A549 (cell line): Measurements from ENCODE around the gene MTPN. TPM values are rescaled to one million over a fixed set of nuclear protein-coding genes. Genes with fewer than 3 reads are reported as not detected.

Experiments
- ATAC-seq, 2 experiments: fragments of 200-7000 bp in 1 of 2; fragments of >200 bp in 1 of 2; cut with Nextera tagmentation in 1 of 2; cut with Tn5 transposase in 1 of 2; 3 replicates each; pipeline versions ENCODE4 v1.8.0 to v1.9.1; 2018 to 2020; ENCODE audit warnings: mild to moderate bottlenecking in 1 of 2, moderate library complexity in 1 of 2
- CTCF ChIA-PET: fragments of 300-600 bp; sonication (Branson Sonifier 250); formaldehyde crosslinking; extraction: SDS; loops from one replicate; lab custom pipeline; 2021; ENCODE audit warnings: antibody characterized with exemption, inconsistent platforms; lab: Yijun Ruan, JAX
- POLR2A ChIA-PET: fragments of 350-600 bp; formaldehyde crosslinking; extraction: SDS; loops from one replicate; lab custom pipeline; 2021; ENCODE audit warnings: antibody characterized with exemption, inconsistent platforms; lab: Yijun Ruan, JAX
- DNase-seq, 2 experiments: peaks; one replicate each; pipeline versions ENCODE4 v3.0.0 to v3.0.0-alpha.2; 2011 to 2016; ENCODE audit warnings: low read depth in 1 of 2, low spot score in 1 of 2
- FAIRE-seq: peaks from 2 replicates; lab custom pipeline; 2011; peaks lifted over from hg19 to GRCh38; lab: Jason Lieb, UNC
- H3K27ac ChIP-seq, 2 experiments: fragments of >200 bp; sonication (Bioruptor Twin); formaldehyde crosslinking; 3 replicates each; pipeline ENCODE4 v1.5.1; 2016 to 2017
- H3K4me1 ChIP-seq: fragments of >200 bp; sonication (Bioruptor Twin); formaldehyde crosslinking; 3 replicates; pipeline ENCODE4 v1.6.1; 2016
- H3K4me2 ChIP-seq: fragments of >200 bp; sonication (Bioruptor Twin); formaldehyde crosslinking; 3 replicates; pipeline ENCODE4 v1.6.1; 2016
- H3K4me3 ChIP-seq: fragments of >200 bp; sonication (Bioruptor Twin); formaldehyde crosslinking; 3 replicates; pipeline ENCODE4 v1.5.1; 2016
- H3K9me3 ChIP-seq: fragments of >200 bp; sonication (Bioruptor Twin); formaldehyde crosslinking; 3 replicates; pipeline ENCODE4 v1.6.1; 2016
- BHLHE40 ChIP-seq: IDR thresholded peaks from 2 replicates; pipeline ENCODE4 v1.6.1; 2012; ENCODE audit warnings: low read depth, low read length, inconsistent platforms
- CEBPB ChIP-seq, 2 experiments: fragments of >200 bp in 1 of 2; sonication (Bioruptor Twin) in 1 of 2; formaldehyde crosslinking in 1 of 2; IDR thresholded peaks; 2 replicates each; pipeline ENCODE4 v1.6.1; 2012 to 2016
- CHD4 ChIP-seq: fragments of 200-600 bp; sonication (generic); IDR thresholded peaks from 2 replicates; pipeline ENCODE4 v1.6.1; 2016; ENCODE audit warnings: antibody characterized with exemption, mild to moderate bottlenecking, borderline replicate concordance
- CTCF ChIP-seq: fragments of >200 bp; sonication (Bioruptor Twin); formaldehyde crosslinking; IDR thresholded peaks from 3 replicates; pipeline ENCODE4 v1.5.1; 2016
- ESRRA ChIP-seq: fragments of 150-350 bp; IDR thresholded peaks from 2 replicates; pipeline ENCODE4 v1.6.1; 2014; ENCODE audit warnings: mild to moderate bottlenecking, low read length, borderline replicate concordance
- FOSB ChIP-seq: fragments of 250-450 bp; sonication (Bioruptor Pico); IDR thresholded peaks from 2 replicates; pipeline ENCODE4 v1.5.0; 2020; ENCODE audit warnings: mild to moderate bottlenecking, moderate library complexity
- GATA3 ChIP-seq: IDR thresholded peaks from 2 replicates; pipeline ENCODE4 v1.6.1; 2012; ENCODE audit warnings: borderline replicate concordance
- HDAC2 ChIP-seq: fragments of 200-600 bp; sonication (generic); IDR thresholded peaks from 2 replicates; pipeline ENCODE4 v1.6.1; 2016
- HOXA7 ChIP-seq: fragments of 250-450 bp; sonication (Bioruptor Pico); IDR thresholded peaks from 2 replicates; pipeline ENCODE4 v1.5.0; 2020; ENCODE audit warnings: mild to moderate bottlenecking, moderate library complexity
- JUN ChIP-seq, 2 experiments: fragments of >200 bp; sonication (Bioruptor Twin); formaldehyde crosslinking; IDR thresholded peaks; 2 replicates in 1 of 2; 3 replicates in 1 of 2; pipeline ENCODE4 v1.6.1; 2016 to 2017
- JUNB ChIP-seq: fragments of >200 bp; sonication (Bioruptor Twin); formaldehyde crosslinking; IDR thresholded peaks from 2 replicates; pipeline ENCODE4 v1.6.1; 2016
- KDM1A ChIP-seq: fragments of 200-600 bp; sonication (generic); IDR thresholded peaks from 2 replicates; pipeline ENCODE4 v1.6.1; 2016; ENCODE audit warnings: low read depth, mild to moderate bottlenecking
- KDM5A ChIP-seq: fragments of 200-600 bp; sonication (generic); IDR thresholded peaks from 2 replicates; pipeline ENCODE4 v1.6.1; 2016; ENCODE audit warnings: antibody characterized with exemption, mild to moderate bottlenecking
- MAX ChIP-seq: IDR thresholded peaks from 2 replicates; pipeline ENCODE4 v1.6.1; 2012
- NPAS2 ChIP-seq: fragments of 250-450 bp; sonication (Bioruptor Pico); IDR thresholded peaks from 2 replicates; pipeline ENCODE4 v1.8.0; 2022; ENCODE audit warnings: mild to moderate bottlenecking, moderate library complexity, borderline replicate concordance
- PBX3 ChIP-seq: IDR thresholded peaks from 2 replicates; pipeline ENCODE4 v1.6.1; 2012
- PHF8 ChIP-seq: fragments of 200-600 bp; sonication (generic); IDR thresholded peaks from 2 replicates; pipeline ENCODE4 v1.6.1; 2016; ENCODE audit warnings: low read depth, mild to moderate bottlenecking, antibody characterized with exemption, moderate library complexity, borderline replicate concordance
- RARB ChIP-seq: fragments of 250-450 bp; sonication (Bioruptor Pico); IDR thresholded peaks from 2 replicates; pipeline ENCODE4 v1.8.0; 2021; ENCODE audit warnings: mild to moderate bottlenecking, moderate library complexity
- RFX5 ChIP-seq: fragments of 450-650 bp; IDR thresholded peaks from 2 replicates; pipeline ENCODE4 v1.7.1; 2014; ENCODE audit warnings: antibody characterized with exemption, mild to moderate bottlenecking, moderate library complexity
- RNF2 ChIP-seq: fragments of 200-600 bp; sonication (generic); IDR thresholded peaks from 2 replicates; pipeline ENCODE4 v1.6.1; 2016; ENCODE audit warnings: low read depth, mild to moderate bottlenecking, antibody characterized with exemption, moderate library complexity, borderline replicate concordance
- SMC3 ChIP-seq: fragments of >200 bp; sonication (Bioruptor Twin); formaldehyde crosslinking; IDR thresholded peaks from 3 replicates; pipeline ENCODE4 v1.6.1; 2018; ENCODE audit warnings: inconsistent platforms
- TFCP2L1 ChIP-seq: fragments of 250-450 bp; sonication (Bioruptor Pico); IDR thresholded peaks from 2 replicates; pipeline ENCODE4 v1.5.0; 2021; ENCODE audit warnings: mild to moderate bottlenecking
- USF2 ChIP-seq: fragments of 450-650 bp; IDR thresholded peaks from 2 replicates; pipeline ENCODE4 v1.6.1; 2014; ENCODE audit warnings: antibody characterized with exemption
- ZC3H11A ChIP-seq: fragments of 450-650 bp; IDR thresholded peaks from 2 replicates; pipeline ENCODE4 v1.6.1; 2014; ENCODE audit warnings: antibody characterized with exemption, mild to moderate bottlenecking
- WGBS: methylation state at CpG from one replicate; pipeline ENCODE4 v1.1.6; 2017; ENCODE audit errors: missing lambda C conversion rate; 5-methylcytosine and 5-hydroxymethylcytosine counted together
- polyA plus RNA-seq, 4 experiments: library from polyadenylated mRNA; depleted of rRNA in 3 of 4; stranded (reverse); fragments of >200 nt; fragmentation: RNase III in 1 of 4; extraction: RNeasy Plus Mini Kit Qiagen cat#74134 plus additional on column Dnase treatment in 1 of 4; gene quantifications; 2 replicates in 3 of 4; 3 replicates in 1 of 4; pipeline ENCODE4 v1.2.3, GENCODE V29; 2011 to 2017

Gene MTPN
- polyA plus RNA-seq, 2 of the 4 experiments (the other 2 are of a cell fraction), result 147 to 206 TPM

GRCh38 chr7:135922263-135922662 lies 54.9 kb downstream of the MTPN start:
- ChIA-PET POLR2A (no interaction called here), CTCF (no interaction called here)
- FAIRE-seq, result no peak
- H3K27ac ChIP-seq, result no peak overlapping the region
- peaks cover 28% of the 10 kb centered on the region for H3K4me1 ChIP-seq
- H3K4me2 ChIP-seq, result no peak overlapping the region
- H3K9me3 ChIP-seq, result no peaks in the 10 kb centered on the region
- WGBS, result 93% methylated on average over 3 of the region's 3 CpGs
- no peak for DNase-seq
- no peak for TF ChIP-seq KDM1A
- TF ChIP-seq MAX, result no peak
- TF ChIP-seq HOXA7 (CRISPR knock-in tag), result no peak
- no peak for TF ChIP-seq CEBPB (IDR thresholded peaks at IDR 0.05)
- no peak for TF ChIP-seq CHD4
- TF ChIP-seq JUN (IDR thresholded peaks at IDR 0.05), result no peak
- no peak for TF ChIP-seq KDM5A
- no peak for TF ChIP-seq RFX5
- TF ChIP-seq FOSB (CRISPR knock-in tag), result no peak
- no peak for TF ChIP-seq PHF8
- H3K4me3 ChIP-seq, result no peak overlapping the region
- no peak for ATAC-seq

- POLR2A ChIA-PET, result no interaction called here
- TF ChIP-seq PBX3 (no peak), ESRRA (no peak), RNF2 (no peak)
- DNase-seq (no peak), FAIRE-seq (no peak), ATAC-seq (no peak)
- 93% methylated on average over 7 of the region's 7 CpGs for WGBS
- Histone ChIP-seq H3K4me1 (peaks cover 27% of the 10 kb centered on the region), H3K9me3 (no peaks in the 10 kb centered on the region), H3K4me3 (no peak overlapping the region), H3K27ac (no peak overlapping the region), H3K4me2 (no peak overlapping the region)
- CTCF ChIA-PET, result interaction anchor here (0.8 to 1.1 kb wide), 2 partner anchors 102 to 120 kb away, joined by 3 to 4 read pairs; no protein-coding TSS in a partner anchor
Measured at GRCh38 chr7:135920478-135920877, 56.7 kb downstream of the MTPN start.

- H3K4me2 ChIP-seq, result no peak overlapping the region
- ChIA-PET CTCF (interaction anchor here (1.1 kb wide), 1 partner anchor 119 kb away, joined by 4 read pairs; no protein-coding TSS in a partner anchor), POLR2A (no interaction called here)
- 74% methylated on average over 10 of the region's 10 CpGs for WGBS
- H3K4me1 ChIP-seq, result peaks cover 14% of the 10 kb centered on the region
- ATAC-seq (no peak), DNase-seq (no peak), FAIRE-seq (no peak)
- TF ChIP-seq CTCF (no peak), RFX5 (no peak), PHF8 (no peak)
- H3K27ac ChIP-seq, result no peak overlapping the region
- H3K9me3 ChIP-seq, result no peaks in the 10 kb centered on the region
- H3K4me3 ChIP-seq, result no peak overlapping the region
Measured at GRCh38 chr7:135919071-135919841, 57.9 kb downstream of the MTPN start.

GRCh38 chr7:135918134-135918533 lies 59.0 kb downstream of the MTPN start:
- Histone ChIP-seq H3K4me3 (no peak overlapping the region), H3K27ac (no peak overlapping the region), H3K4me2 (no peak overlapping the region), H3K4me1 (peaks cover 3% of the 10 kb centered on the region), H3K9me3 (no peaks in the 10 kb centered on the region)
- no peak for DNase-seq
- WGBS, result 81% methylated on average over 5 of the region's 5 CpGs
- CTCF ChIA-PET, result no interaction called here
- ATAC-seq, result no peak
- TF ChIP-seq HDAC2 (no peak), GATA3 (no peak), SMC3 (no peak), RARB (no peak), ZC3H11A (no peak), JUNB (no peak), USF2 (no peak), TFCP2L1 (no peak), NPAS2 (no peak), BHLHE40 (no peak)
- POLR2A ChIA-PET, result no interaction called here
- no peak for FAIRE-seq
